Measurements from ENCODE around the gene DRAXIN.

DNA sequence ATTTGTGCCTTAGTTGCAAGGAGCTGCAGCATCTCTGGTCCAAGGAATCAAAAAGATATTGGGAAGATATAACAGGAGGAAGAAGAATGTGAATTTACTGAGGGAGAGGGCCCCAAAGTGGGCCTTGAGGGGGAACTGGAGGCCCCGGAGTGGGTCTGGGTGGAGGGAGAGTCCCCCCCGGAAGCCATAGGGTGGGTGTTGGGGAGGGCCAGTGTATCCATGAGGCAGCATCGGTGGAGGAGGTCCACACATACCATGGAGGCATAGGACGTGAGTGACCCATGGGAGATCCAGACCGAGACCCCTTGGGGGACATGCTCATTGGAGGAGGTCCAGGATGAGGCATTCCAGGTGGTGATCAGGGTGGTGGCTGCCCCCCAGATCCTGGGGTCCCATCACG is 69.8 kb downstream of the DRAXIN start:
- no peak for TF ChIP-seq FOXA1 (IDR thresholded peaks at IDR 0.05)
- TF ChIP-seq ZNF384 (IDR thresholded peaks at IDR 0.05): no peak
- no peak for TF ChIP-seq FOXM1 (IDR thresholded peaks at IDR 0.05; ENCODE audit: borderline replicate concordance)
- TF ChIP-seq BHLHE40 (IDR thresholded peaks at IDR 0.05; ENCODE audit: borderline replicate concordance): no peak
- no peak for TF ChIP-seq HDGF (IDR thresholded peaks at IDR 0.05; ENCODE audit: borderline replicate concordance)
- TF ChIP-seq SP1 (IDR thresholded peaks at IDR 0.05): no peak
- TF ChIP-seq L3MBTL2 (conservative IDR thresholded peaks at IDR 0.05): no peak
- TF ChIP-seq FOXK2 (IDR thresholded peaks at IDR 0.05): no peak
- no peak for TF ChIP-seq ARNT (IDR thresholded peaks at IDR 0.05)
- TF ChIP-seq TARDBP (IDR thresholded peaks at IDR 0.05): no peak
- TF ChIP-seq SUZ12 (IDR thresholded peaks at IDR 0.05): no peak
- no peak for TF ChIP-seq LEF1 (IDR thresholded peaks at IDR 0.05; ENCODE audit: borderline replicate concordance)
- no peak for TF ChIP-seq CTBP1 (IDR thresholded peaks at IDR 0.05; ENCODE audit: borderline replicate concordance)
- TF ChIP-seq NFRKB (IDR thresholded peaks at IDR 0.05): no peak
